Umbilical cord (tissue), 2 donors: ENCODE measurements around the gene BCO1. TPM values are rescaled to one million over a fixed set of nuclear protein-coding genes. Genes with fewer than 3 reads are reported as not detected.

Experiments
- DNase-seq: peaks from one replicate; pipeline ENCODE4 v3.0.0-alpha.2; 2015; ENCODE audit warnings: low spot score
- total RNA-seq: library from RNA; depleted of rRNA; stranded (reverse); fragments of >200 nt; gene quantifications from one replicate; pipeline ENCODE4 v1.2.3, GENCODE V29; 2014; ENCODE audit warnings: low replicate concordance; ENCODE audit not compliant: insufficient read depth

The BCO1 gene
- total RNA-seq, 1 donor from 2014 or later: not detected

- no peak for DNase-seq
These were observed 7.5 kb upstream of the BCO1 start for GRCh38 chr16:81231014-81231413.

DNA sequence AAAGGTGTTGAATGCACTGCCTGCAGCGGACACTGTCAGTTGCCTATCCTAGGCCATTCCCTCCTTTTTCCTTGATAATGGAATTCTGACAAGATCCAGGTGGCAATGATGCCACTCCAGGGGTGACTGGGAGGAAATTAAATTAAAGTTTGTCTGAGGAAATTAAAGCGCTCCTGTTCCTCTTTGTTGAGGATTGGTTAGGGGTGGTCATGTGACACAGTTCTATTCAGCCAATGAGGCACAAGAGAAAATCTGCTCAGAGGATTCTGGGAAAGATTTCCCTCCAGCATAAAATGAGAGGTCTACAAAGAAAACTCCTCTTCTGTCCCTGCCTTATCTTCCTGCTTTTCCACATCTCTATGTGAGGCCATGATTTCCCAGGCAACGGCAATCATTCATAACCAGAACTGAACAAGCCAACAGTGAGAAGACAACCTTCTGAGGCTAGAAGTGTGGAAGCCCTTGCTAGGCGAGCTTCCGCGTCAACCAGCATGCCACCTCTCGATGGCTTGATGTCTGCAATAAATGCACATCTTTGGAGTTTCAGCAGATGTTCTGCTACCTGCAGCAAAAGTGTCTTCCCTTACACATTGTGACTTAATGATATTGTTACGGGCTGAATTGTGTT lies 5.6 kb upstream of the BCO1 start:
- no peak for DNase-seq

DNA sequence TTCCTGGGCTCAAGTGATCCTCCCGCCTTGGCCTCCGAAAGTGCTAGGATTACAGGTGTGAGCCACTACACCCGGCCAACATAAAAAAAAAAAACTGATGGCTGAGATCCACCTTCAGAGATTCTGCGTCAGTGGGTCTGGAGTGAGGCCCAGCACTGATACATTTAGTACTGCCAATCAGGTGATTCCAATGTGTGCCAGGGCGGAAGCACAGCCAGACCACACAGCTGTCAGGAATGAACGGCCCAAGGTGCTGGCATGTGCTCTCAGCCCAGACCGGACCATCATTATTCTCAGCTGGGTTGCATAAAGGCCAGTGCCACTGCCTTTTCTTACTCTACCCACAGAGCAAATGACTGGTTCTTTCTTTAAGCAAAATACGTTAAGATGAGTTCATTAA lies 1.2 kb upstream of the BCO1 start:
- no peak for DNase-seq

DNA sequence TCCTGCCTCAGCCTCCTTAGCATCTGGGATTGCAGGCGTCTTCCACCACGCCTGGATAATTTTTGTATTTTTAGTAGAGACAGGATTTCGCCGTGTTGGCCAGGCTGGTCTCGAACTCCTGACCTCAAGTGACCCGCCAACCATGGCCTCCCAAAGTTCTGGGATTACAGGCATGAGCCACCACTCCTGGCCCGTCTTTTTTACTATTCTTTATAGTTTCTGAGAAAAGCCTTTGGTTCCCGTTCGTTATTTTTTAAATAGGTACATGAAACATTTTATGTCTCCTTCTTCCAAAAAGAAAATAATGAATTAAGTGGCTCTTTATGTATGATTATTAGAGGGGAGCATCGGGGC lies 570 bp upstream of the BCO1 start:
- DNase-seq: no peak

DNA sequence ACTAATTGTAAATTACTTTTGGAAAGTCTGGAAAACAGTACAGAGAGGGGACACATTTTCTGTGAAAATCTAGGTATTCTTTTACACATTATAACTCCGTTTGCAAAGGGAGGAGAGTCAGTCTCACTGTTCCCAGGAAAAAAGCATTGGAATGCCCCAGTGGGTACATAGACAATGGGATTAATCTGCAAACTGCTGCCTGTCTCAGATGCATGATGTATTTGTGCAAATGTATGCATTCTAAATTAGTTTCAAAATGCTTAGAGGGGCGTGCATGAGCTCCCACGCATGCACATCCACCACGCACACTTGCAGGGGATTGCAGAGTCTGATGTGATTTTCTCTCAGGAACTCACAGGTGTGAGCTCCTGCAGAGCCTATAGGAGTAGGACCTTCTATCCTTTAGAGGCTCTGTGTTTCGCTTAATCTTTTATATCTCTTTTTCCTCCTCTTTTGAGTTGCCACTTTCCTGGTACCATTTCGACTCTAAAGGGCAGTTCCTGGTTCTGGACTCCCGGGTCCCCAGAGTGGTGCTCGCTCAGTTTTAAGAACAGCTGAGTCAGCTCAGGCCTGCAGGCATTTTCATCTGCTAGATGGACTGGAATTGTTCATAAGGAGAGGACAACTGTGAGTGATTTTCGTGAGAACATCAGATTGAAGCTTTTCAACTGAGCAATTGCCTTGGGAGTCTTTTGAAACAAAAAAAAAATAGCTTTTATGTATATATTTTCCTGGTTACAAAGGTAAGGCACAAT lies 1.1 kb downstream of the BCO1 start:
- no peak for DNase-seq

DNA sequence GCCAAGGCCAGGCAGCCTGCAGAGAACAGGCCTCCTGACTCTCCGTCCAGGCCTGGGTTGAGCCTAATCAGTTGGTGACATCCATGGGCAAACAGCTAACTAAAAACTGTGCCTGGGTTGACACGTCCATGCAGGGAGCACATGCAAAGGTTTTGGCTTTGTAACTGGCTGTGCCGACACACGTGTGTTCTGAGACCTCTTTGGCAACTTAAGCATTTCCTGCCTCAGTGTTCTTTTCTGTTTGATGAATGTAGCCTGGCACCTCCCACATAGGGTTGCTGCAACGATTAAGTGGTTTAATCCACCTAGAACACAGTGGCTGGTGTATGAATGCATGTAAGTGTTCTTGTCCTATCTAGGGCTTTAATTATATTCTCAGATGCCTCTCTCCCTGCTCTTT lies 3.2 kb downstream of the BCO1 start:
- no peak for DNase-seq

DNA sequence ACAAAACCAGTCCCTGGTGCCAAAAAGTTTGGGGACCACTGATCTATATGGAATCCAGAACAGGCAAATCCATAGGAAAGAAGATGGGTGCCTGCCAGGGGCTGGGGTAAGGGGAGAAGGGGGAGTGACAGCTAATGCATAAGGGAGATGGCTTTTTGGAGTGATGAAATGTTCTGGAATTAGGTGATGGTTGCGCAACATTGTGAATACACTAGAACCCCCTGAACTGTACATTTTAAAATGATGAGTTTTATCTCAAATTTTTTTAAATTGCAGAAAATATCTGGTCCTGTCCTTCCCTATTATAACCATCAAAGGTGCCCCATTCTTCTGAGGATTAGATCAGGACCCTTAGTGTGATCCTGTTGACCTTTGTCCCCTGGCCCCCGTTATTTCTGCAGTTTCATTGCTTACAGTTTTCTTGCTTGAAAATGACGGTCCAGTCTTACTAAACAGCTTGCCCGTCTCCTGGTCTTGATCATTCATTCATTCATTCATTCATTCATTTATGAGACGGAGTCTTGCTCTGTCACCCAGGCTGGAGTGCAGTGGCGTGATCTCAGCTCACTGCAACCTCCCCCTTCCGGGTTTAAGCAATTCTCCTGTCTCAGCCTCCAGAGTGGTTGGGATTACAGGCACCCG lies 4.6 kb downstream of the BCO1 start:
- DNase-seq: no peak

- DNase-seq: no peak
These were observed 5.5 kb downstream of the BCO1 start for GRCh38 chr16:81243942-81244341.

GRCh38 chr16:81251871-81252270 lies 13.4 kb downstream of the BCO1 start:
- peak; percentile 82 for DNase-seq

DNA sequence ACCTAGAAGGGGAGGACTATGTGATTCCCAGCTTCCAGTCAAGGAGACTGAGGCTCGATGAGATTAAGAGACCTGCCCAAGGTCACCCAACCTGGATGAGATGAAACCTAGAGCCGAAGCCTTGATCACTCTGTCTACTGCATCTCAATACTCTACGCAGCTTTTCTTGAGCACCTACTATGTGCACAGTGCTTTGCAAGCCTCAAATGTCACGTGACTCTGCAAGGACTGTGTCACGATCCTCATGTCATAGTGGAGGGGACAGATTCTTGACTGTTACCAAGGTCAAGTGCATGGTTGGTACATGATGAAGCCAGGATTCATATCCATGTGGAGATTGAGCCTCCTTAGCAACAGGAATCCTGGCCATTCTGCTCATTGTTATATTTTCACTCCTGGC lies 14.7 kb downstream of the BCO1 start:
- DNase-seq: no peak

- DNase-seq: no peak
These were observed 16.5 kb downstream of the BCO1 start for GRCh38 chr16:81254922-81255526.

DNA sequence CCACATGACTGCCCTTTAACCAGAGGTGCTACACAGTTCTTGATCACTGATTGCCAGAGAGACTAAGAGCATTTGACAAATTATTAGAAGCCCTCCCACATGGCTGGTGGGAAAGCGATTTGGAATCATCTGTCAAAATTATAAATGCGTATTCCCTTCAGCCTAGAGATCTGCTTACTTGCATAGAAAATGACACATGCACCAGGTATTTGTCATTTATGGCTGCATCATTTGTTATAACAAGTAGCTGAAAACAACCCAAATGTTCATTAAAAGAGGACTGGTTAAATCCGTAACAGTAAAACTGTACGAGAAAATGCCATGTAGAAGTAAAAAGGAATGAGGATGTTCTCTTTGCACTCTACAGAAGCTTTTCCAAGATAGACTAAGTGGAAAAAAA lies 21.4 kb downstream of the BCO1 start:
- DNase-seq: no peak

GRCh38 chr16:81261049-81261648 lies 22.7 kb downstream of the BCO1 start:
- DNase-seq: no peak

- DNase-seq: peak; percentile 75
These were observed 25.2 kb downstream of the BCO1 start for GRCh38 chr16:81263470-81264220.

GRCh38 chr16:81264386-81264785 lies 25.9 kb downstream of the BCO1 start:
- no peak for DNase-seq

DNA sequence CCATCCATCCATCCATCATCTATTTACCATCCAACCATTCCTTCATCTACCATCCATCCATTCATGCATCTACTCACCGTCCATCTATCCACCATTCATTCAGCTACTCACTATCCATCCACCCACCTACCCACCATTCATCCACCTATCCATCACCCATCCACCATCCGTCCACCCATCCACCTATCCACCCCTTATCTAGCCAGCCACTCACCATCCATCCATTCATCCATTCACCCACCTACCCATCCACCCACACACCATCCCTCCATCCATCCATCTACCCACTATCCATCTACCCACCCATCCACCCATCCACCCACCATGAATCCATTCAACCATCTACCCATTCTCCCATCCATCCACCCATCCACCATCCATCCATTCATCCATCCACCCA lies 26.6 kb downstream of the BCO1 start:
- DNase-seq: no peak

- DNase-seq: peak; percentile 96
These were observed 27.4 kb downstream of the BCO1 start for GRCh38 chr16:81265658-81266451.

- no peak for DNase-seq
These were observed 28.2 kb downstream of the BCO1 start for GRCh38 chr16:81266680-81267095.

GRCh38 chr16:81268509-81268908 lies 30.0 kb downstream of the BCO1 start:
- DNase-seq: no peak

- peak; percentile 89 for DNase-seq
These were observed 34.9 kb downstream of the BCO1 start for GRCh38 chr16:81273223-81273950.
